ENCODE data around the gene ANKS6.

Gene ANKS6

GRCh38 chr9:98837516-98837915 lies 41.2 kb upstream of the ANKS6 start:
- no peaks in the 10 kb centered on the region for H3K27me3 ChIP-seq (ENCODE audit: control insufficient read depth, low read length)
- H3K4me3 ChIP-seq (ENCODE audit: low read length) = no peak overlapping the region
- no peaks in the 10 kb centered on the region for H3K9me2 ChIP-seq (replicated peaks; ENCODE audit: control insufficient read depth, low read length)
- H3K4me1 ChIP-seq (ENCODE audit: control insufficient read depth, low read length) = no peaks in the 10 kb centered on the region
- no peak overlapping the region for H3K4me2 ChIP-seq (ENCODE audit: low read length)
- no peaks in the 10 kb centered on the region for H4K20me1 ChIP-seq (ENCODE audit: control insufficient read depth, insufficient read depth, low read depth, low read length)
- H3K79me2 ChIP-seq (ENCODE audit: control insufficient read depth, low read length) = no peaks in the 10 kb centered on the region
- no peaks in the 10 kb centered on the region for H3F3A ChIP-seq (ENCODE audit: control insufficient read depth, insufficient read depth)
- H3K27ac ChIP-seq (ENCODE audit: low read depth, low read length) = no peak overlapping the region
- H3K36me3 ChIP-seq (ENCODE audit: control insufficient read depth, low read length) = no peaks in the 10 kb centered on the region
- no peaks in the 10 kb centered on the region for H3K9me3 ChIP-seq (ENCODE audit: control insufficient read depth, insufficient read depth, low read length)
- no peak for TF ChIP-seq CTCF (IDR thresholded peaks at IDR 0.05; ENCODE audit: low read depth, low read length, poor library complexity, severe bottlenecking)
- TF ChIP-seq EZH2phosphoT487 (IDR thresholded peaks at IDR 0.05; ENCODE audit: borderline replicate concordance, low read length) = no peak

- Histone ChIP-seq H3K4me3 (ENCODE audit: low read length) (no peak overlapping the region), H3F3A (ENCODE audit: control insufficient read depth, insufficient read depth) (no peaks in the 10 kb centered on the region), H3K27me3 (ENCODE audit: control insufficient read depth, low read length) (no peaks in the 10 kb centered on the region), H4K20me1 (ENCODE audit: control insufficient read depth, insufficient read depth, low read depth, low read length) (no peaks in the 10 kb centered on the region), H3K4me2 (ENCODE audit: low read length) (no peak overlapping the region), H3K79me2 (ENCODE audit: control insufficient read depth, low read length) (no peaks in the 10 kb centered on the region), H3K27ac (ENCODE audit: low read depth, low read length) (no peak overlapping the region), H3K4me1 (ENCODE audit: control insufficient read depth, low read length) (no peaks in the 10 kb centered on the region), H3K9me3 (ENCODE audit: control insufficient read depth, insufficient read depth, low read length) (no peaks in the 10 kb centered on the region), H3K9me2 (replicated peaks; ENCODE audit: control insufficient read depth, low read length) (no peaks in the 10 kb centered on the region), H3K36me3 (ENCODE audit: control insufficient read depth, low read length) (no peaks in the 10 kb centered on the region)
- TF ChIP-seq CTCF (IDR thresholded peaks at IDR 0.05; ENCODE audit: low read depth, low read length, poor library complexity, severe bottlenecking) = no peak
- no peak for TF ChIP-seq EZH2phosphoT487 (IDR thresholded peaks at IDR 0.05; ENCODE audit: borderline replicate concordance, low read length)
Observed at GRCh38 chr9:98836206-98836605, 39.9 kb upstream of the ANKS6 start.

GRCh38 chr9:98834386-98834785 lies 38.0 kb upstream of the ANKS6 start:
- Histone ChIP-seq H3K27ac (ENCODE audit: low read depth, low read length) (no peak overlapping the region), H3K36me3 (ENCODE audit: control insufficient read depth, low read length) (no peaks in the 10 kb centered on the region), H3K79me2 (ENCODE audit: control insufficient read depth, low read length) (no peaks in the 10 kb centered on the region), H3K9me3 (ENCODE audit: control insufficient read depth, insufficient read depth, low read length) (no peaks in the 10 kb centered on the region), H3K9me2 (replicated peaks; ENCODE audit: control insufficient read depth, low read length) (no peaks in the 10 kb centered on the region), H3K27me3 (ENCODE audit: control insufficient read depth, low read length) (no peaks in the 10 kb centered on the region), H3F3A (ENCODE audit: control insufficient read depth, insufficient read depth) (no peaks in the 10 kb centered on the region), H3K4me3 (ENCODE audit: low read length) (no peak overlapping the region), H3K4me2 (ENCODE audit: low read length) (no peak overlapping the region), H3K4me1 (ENCODE audit: control insufficient read depth, low read length) (no peaks in the 10 kb centered on the region), H4K20me1 (ENCODE audit: control insufficient read depth, insufficient read depth, low read depth, low read length) (no peaks in the 10 kb centered on the region)
- TF ChIP-seq EZH2phosphoT487 (IDR thresholded peaks at IDR 0.05; ENCODE audit: borderline replicate concordance, low read length) (no peak), CTCF (IDR thresholded peaks at IDR 0.05; ENCODE audit: low read depth, low read length, poor library complexity, severe bottlenecking) (no peak)
